KMS-11 (cell line): Measurements from ENCODE around the gene KCNJ5.

Experiments used
- H2AFZ ChIP-seq: fragments of 200-600 bp; sonication (generic); 2 replicates; pipeline ENCODE4 v1.6.1; 2016; ENCODE audit warnings: antibody characterized with exemption, mixed run types, low read depth
- H3K27ac ChIP-seq: fragments of 200-600 bp; sonication (generic); 2 replicates; pipeline ENCODE4 v1.6.1; 2016; ENCODE audit warnings: mild to moderate bottlenecking, mixed run types
- H3K27me3 ChIP-seq: fragments of 200-600 bp; sonication (generic); 2 replicates; pipeline ENCODE4 v1.6.1; 2017; ENCODE audit warnings: mild to moderate bottlenecking, low read depth, mixed run types, moderate library complexity; ENCODE audit not compliant: insufficient read depth
- H3K36me3 ChIP-seq: fragments of 200-600 bp; sonication (generic); 2 replicates; pipeline ENCODE4 v1.6.1; 2017; ENCODE audit warnings: mild to moderate bottlenecking, mixed run types; ENCODE audit not compliant: insufficient read depth
- H3K4me1 ChIP-seq: fragments of 200-600 bp; sonication (generic); 2 replicates; pipeline ENCODE4 v1.6.1; 2016; ENCODE audit warnings: mild to moderate bottlenecking, low read depth, mixed run types; ENCODE audit not compliant: poor library complexity, severe bottlenecking
- H3K4me2 ChIP-seq: fragments of 200-600 bp; sonication (generic); 2 replicates; pipeline ENCODE4 v1.7.0; 2016; ENCODE audit warnings: mild to moderate bottlenecking, mixed run types
- H3K4me3 ChIP-seq: fragments of 200-600 bp; sonication (generic); IDR thresholded peaks from 2 replicates; pipeline ENCODE4 v1.6.1; 2017; ENCODE audit warnings: low read depth, low read length, mixed read lengths; ENCODE audit not compliant: insufficient read depth
- H3K79me2 ChIP-seq: fragments of 200-600 bp; sonication (generic); 2 replicates; pipeline ENCODE4 v1.6.1; 2016; ENCODE audit warnings: low read depth, mixed run types; ENCODE audit not compliant: insufficient read depth
- H3K9ac ChIP-seq: fragments of 200-600 bp; sonication (generic); 2 replicates; pipeline ENCODE4 v1.6.1; 2016; ENCODE audit warnings: mild to moderate bottlenecking, mixed run types
- H4K20me1 ChIP-seq: fragments of 200-600 bp; sonication (generic); 2 replicates; pipeline ENCODE4 v1.6.1; 2016; ENCODE audit warnings: mild to moderate bottlenecking, mixed run types; ENCODE audit not compliant: insufficient read depth
- CTCF ChIP-seq: fragments of 200-600 bp; sonication (generic); conservative IDR thresholded peaks from 2 replicates; pipeline ENCODE4 v1.6.1; 2017; ENCODE audit warnings: low read depth, mild to moderate bottlenecking, antibody characterized with exemption, low read length, moderate library complexity, mixed read lengths

Gene KCNJ5

GRCh38 chr11:128903248-128904061 lies 12.3 kb downstream of the KCNJ5 start:
- Histone ChIP-seq H3K9ac (no peak overlapping the region), H2AFZ (no peak overlapping the region), H3K4me1 (peaks cover 5% of the 10 kb centered on the region), H3K4me3 (no peak overlapping the region), H3K4me2 (no peak overlapping the region), H3K27me3 (no peaks in the 10 kb centered on the region), H4K20me1 (no peaks in the 10 kb centered on the region), H3K36me3 (no peaks in the 10 kb centered on the region), H3K79me2 (no peaks in the 10 kb centered on the region), H3K27ac (no peak overlapping the region)
- TF ChIP-seq CTCF: no peak

- H3K27me3 ChIP-seq: no peaks in the 10 kb centered on the region
- peaks cover 5% of the 10 kb centered on the region for H3K4me1 ChIP-seq
- no peak for TF ChIP-seq CTCF
- no peak overlapping the region for H3K9ac ChIP-seq
- H3K27ac ChIP-seq: no peak overlapping the region
- H3K4me2 ChIP-seq: 0 out of 2 replicates have a peak overlapping the region, but pooled peaks have one; percentile 54
- no peaks in the 10 kb centered on the region for H3K36me3 ChIP-seq
- no peak overlapping the region for H2AFZ ChIP-seq
- H4K20me1 ChIP-seq: no peaks in the 10 kb centered on the region
- H3K79me2 ChIP-seq: no peaks in the 10 kb centered on the region
- no peak overlapping the region for H3K4me3 ChIP-seq
These were observed 13.1 kb downstream of the KCNJ5 start for GRCh38 chr11:128904303-128904655.

DNA sequence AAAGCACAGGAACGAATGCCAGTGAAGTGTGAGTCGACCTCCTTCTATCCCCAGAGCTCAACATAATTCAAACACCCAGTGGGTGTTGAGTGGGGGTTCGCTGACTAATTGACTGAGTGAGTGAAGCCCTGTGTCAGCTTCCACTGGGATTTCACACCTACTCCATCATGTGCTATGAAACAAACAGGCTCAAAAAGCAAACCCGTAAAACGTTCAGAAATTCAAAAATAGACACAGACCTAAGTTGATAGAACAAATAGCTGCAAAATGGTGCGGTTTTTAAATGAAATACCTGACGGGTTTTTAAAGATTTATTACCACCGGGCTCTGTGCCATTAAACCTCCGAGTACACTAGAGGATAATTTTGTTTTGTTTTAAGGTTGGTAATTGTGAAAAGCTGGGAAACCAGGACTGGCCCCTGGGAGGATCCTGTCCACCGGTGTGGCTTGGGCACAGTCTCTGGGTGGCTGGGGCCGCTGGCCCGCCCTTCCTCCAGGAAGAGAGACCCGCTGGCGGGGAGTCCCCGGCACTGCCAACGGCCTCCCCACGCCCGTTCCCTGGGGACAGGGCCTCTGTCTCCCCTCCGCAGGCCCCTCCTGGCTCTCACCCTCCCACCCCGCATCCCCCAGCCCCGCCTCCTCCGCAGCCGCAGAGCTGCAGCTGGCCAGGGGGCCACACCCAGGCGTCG lies 13.6 kb downstream of the KCNJ5 start:
- Histone ChIP-seq H3K9ac (peak overlapping the region; percentile 35; the same call in 1 of the 2 replicates), H3K36me3 (no peaks in the 10 kb centered on the region), H4K20me1 (no peaks in the 10 kb centered on the region), H3K4me3 (no peak overlapping the region), H3K27me3 (no peaks in the 10 kb centered on the region), H3K27ac (no peak overlapping the region), H3K4me1 (peaks cover 5% of the 10 kb centered on the region), H3K79me2 (no peaks in the 10 kb centered on the region), H2AFZ (peak overlapping the region; percentile 66), H3K4me2 (peak overlapping the region; percentile 54)
- TF ChIP-seq CTCF: no peak

- peak overlapping the region; percentile 60; the same call in 1 of the 2 replicates for H3K4me2 ChIP-seq
- no peak overlapping the region for H3K27ac ChIP-seq
- H4K20me1 ChIP-seq: no peaks in the 10 kb centered on the region
- peak overlapping the region; percentile 35; the same call in 1 of the 2 replicates for H3K9ac ChIP-seq
- H3K4me1 ChIP-seq: peaks cover 5% of the 10 kb centered on the region
- peak; percentile 60 for TF ChIP-seq CTCF
- H2AFZ ChIP-seq: peak overlapping the region; percentile 66
- no peak overlapping the region for H3K4me3 ChIP-seq
- H3K36me3 ChIP-seq: no peaks in the 10 kb centered on the region
- H3K27me3 ChIP-seq: no peaks in the 10 kb centered on the region
- no peaks in the 10 kb centered on the region for H3K79me2 ChIP-seq
These were observed 14.4 kb downstream of the KCNJ5 start for GRCh38 chr11:128905345-128906184.
